ENCODE data around the gene ICAM1.

DNA sequence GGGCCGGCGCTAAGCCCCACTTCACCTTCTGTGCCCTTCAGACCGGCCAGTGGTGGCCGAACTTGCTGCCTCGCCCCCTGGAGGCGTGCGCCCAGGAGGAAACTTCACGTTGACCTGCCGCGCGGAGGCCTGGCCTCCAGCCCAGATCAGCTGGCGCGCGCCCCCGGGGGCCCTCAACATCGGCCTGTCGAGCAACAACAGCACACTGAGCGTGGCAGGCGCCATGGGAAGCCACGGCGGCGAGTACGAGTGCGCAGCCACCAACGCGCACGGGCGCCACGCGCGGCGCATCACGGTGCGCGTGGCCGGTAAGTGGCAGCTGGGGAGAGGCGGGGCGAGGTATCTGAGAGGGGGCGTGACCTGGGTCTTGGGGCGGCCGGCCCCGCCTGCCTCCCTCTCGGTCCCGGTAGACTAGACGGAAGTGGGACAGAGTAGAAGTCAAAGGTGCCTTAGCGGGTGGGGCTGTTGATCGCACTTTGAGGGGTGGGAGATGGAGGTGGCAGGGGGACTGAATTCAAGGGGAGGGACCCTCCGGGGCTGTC lies 24.5 kb downstream of the ICAM1 start:
- TF ChIP-seq EP300 (IDR thresholded peaks at IDR 0.05) (no peak), POLR2AphosphoS5 (IDR thresholded peaks at IDR 0.05) (no peak)
- TF ChIP-seq, protein P1, sequence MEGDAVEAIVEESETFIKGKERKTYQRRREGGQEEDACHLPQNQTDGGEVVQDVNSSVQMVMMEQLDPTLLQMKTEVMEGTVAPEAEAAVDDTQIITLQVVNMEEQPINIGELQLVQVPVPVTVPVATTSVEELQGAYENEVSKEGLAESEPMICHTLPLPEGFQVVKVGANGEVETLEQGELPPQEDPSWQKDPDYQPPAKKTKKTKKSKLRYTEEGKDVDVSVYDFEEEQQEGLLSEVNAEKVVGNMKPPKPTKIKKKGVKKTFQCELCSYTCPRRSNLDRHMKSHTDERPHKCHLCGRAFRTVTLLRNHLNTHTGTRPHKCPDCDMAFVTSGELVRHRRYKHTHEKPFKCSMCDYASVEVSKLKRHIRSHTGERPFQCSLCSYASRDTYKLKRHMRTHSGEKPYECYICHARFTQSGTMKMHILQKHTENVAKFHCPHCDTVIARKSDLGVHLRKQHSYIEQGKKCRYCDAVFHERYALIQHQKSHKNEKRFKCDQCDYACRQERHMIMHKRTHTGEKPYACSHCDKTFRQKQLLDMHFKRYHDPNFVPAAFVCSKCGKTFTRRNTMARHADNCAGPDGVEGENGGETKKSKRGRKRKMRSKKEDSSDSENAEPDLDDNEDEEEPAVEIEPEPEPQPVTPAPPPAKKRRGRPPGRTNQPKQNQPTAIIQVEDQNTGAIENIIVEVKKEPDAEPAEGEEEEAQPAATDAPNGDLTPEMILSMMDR (IDR thresholded peaks at IDR 0.05): no peak
